MCF 10A (cell line): ENCODE measurements around the gene MYO1D. TPM values are rescaled to one million over a fixed set of nuclear protein-coding genes. Genes with fewer than 3 reads are reported as not detected.

Experiments used
- BruUV-seq: library from RNA; stranded (reverse); fragments of 400-500 nt; replicated peaks from 2 replicates; lab custom pipeline; 2021; lab: Mats Ljungman, UMichigan
- CTCF ChIA-PET: fragments of 300-600 bp; sonication (Branson Sonifier 250); formaldehyde crosslinking; extraction: SDS; loops from one replicate; lab custom pipeline; 2021; ENCODE audit warnings: antibody characterized with exemption, inconsistent platforms; lab: Yijun Ruan, JAX
- POLR2A ChIA-PET: fragments of 300-600, 350-650 bp; sonication (Branson Sonifier 250); formaldehyde crosslinking; extraction: SDS; loops from one replicate; lab custom pipeline; 2020; ENCODE audit warnings: antibody characterized with exemption, inconsistent platforms; lab: Yijun Ruan, JAX
- DNase-seq: peaks from one replicate; pipeline ENCODE4 v3.0.0-alpha.2; 2018; ENCODE audit not compliant: unreplicated experiment
- H3K27ac Mint-ChIP-seq: one replicate; pipeline ENCODE4 v1.8.0; 2022; ENCODE audit warnings: mild to moderate bottlenecking, low read depth, mixed read lengths; ENCODE audit not compliant: unreplicated experiment
- H3K27me3 Mint-ChIP-seq: one replicate; pipeline ENCODE4 v1.8.0; 2022; ENCODE audit warnings: mixed read lengths; ENCODE audit not compliant: insufficient read depth, unreplicated experiment
- H3K36me3 Mint-ChIP-seq: one replicate; pipeline ENCODE4 v1.8.0; 2022; ENCODE audit warnings: mild to moderate bottlenecking, moderate library complexity, mixed read lengths; ENCODE audit not compliant: insufficient read depth, unreplicated experiment
- H3K4me1 Mint-ChIP-seq: one replicate; pipeline ENCODE4 v1.8.0; 2022; ENCODE audit warnings: mixed read lengths; ENCODE audit not compliant: insufficient read depth, unreplicated experiment
- H3K4me3 Mint-ChIP-seq: one replicate; pipeline ENCODE4 v1.8.0; 2022; ENCODE audit warnings: mild to moderate bottlenecking, moderate library complexity, mixed read lengths; ENCODE audit not compliant: unreplicated experiment
- H3K9me3 Mint-ChIP-seq: one replicate; pipeline ENCODE4 v1.8.0; 2022; ENCODE audit warnings: mixed read lengths; ENCODE audit not compliant: unreplicated experiment
- intact Hi-C: fragments of 100-400 bp; cut with micrococcal nuclease; formaldehyde crosslinking; loops from 2 replicates; pipeline ENCODE4 v1.14.1; 2022
- total RNA-seq: library from RNA; stranded (reverse); gene quantifications from 2 replicates; pipeline ENCODE4 v1.2.3, GENCODE V29; 2022
- TF ChIP-seq, protein P1 (sequence below): fragments of 200-600 bp; IDR thresholded peaks from one replicate; pipeline ENCODE4 v1.8.0; 2022; ENCODE audit warnings: antibody characterized with exemption, mild to moderate bottlenecking; ENCODE audit not compliant: unreplicated experiment

The MYO1D gene
- total RNA-seq, 1 experiment from 2014 or later, result 30.5 TPM

- ChIA-PET POLR2A (no interaction called here), CTCF (no interaction called here)
- Mint-ChIP-seq H3K4me3 (no peak overlapping the region), H3K27ac (no peak overlapping the region), H3K27me3 (no peaks in the 10 kb centered on the region), H3K4me1 (no peaks in the 10 kb centered on the region), H3K36me3 (peaks cover 14% of the 10 kb centered on the region), H3K9me3 (no peaks in the 10 kb centered on the region)
- DNase-seq, result no peak
- intact Hi-C loops, result no loop called here
- BruUV-seq, result no TSS peak
- TF ChIP-seq, protein P1, sequence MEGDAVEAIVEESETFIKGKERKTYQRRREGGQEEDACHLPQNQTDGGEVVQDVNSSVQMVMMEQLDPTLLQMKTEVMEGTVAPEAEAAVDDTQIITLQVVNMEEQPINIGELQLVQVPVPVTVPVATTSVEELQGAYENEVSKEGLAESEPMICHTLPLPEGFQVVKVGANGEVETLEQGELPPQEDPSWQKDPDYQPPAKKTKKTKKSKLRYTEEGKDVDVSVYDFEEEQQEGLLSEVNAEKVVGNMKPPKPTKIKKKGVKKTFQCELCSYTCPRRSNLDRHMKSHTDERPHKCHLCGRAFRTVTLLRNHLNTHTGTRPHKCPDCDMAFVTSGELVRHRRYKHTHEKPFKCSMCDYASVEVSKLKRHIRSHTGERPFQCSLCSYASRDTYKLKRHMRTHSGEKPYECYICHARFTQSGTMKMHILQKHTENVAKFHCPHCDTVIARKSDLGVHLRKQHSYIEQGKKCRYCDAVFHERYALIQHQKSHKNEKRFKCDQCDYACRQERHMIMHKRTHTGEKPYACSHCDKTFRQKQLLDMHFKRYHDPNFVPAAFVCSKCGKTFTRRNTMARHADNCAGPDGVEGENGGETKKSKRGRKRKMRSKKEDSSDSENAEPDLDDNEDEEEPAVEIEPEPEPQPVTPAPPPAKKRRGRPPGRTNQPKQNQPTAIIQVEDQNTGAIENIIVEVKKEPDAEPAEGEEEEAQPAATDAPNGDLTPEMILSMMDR, result no peak
Measured at GRCh38 chr17:32709562-32709961, 167.4 kb downstream of the MYO1D start.

DNA sequence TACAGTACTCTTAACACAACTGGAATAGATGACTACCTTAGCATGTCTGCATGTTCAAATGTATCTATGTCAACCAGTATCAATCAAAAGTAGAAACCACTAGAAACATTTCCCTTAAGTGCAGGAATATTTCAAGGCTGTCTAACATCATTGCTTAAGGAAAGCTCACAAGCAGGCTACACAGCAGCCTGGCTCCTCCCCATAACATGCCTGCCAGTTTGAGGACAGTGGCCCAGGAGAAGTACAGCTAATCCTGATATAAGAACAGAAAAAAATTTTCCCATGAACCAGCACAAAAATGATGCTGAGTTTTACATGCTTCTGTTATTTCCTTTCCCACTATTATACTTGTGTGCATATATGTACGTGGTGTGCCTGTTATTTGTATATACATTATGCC is 175.1 kb downstream of the MYO1D start:
- Mint-ChIP-seq H3K4me1 (no peaks in the 10 kb centered on the region), H3K27ac (no peak overlapping the region), H3K9me3 (no peaks in the 10 kb centered on the region), H3K27me3 (no peaks in the 10 kb centered on the region), H3K4me3 (no peak overlapping the region), H3K36me3 (peaks cover 6% of the 10 kb centered on the region)
- no peak for DNase-seq
- ChIA-PET CTCF (interaction anchor here (0.6 kb wide), 1 partner anchor 9 kb away, joined by 3 read pairs; no protein-coding TSS in a partner anchor), POLR2A (no interaction called here)
- intact Hi-C loops, result no loop called here
- TF ChIP-seq, protein P1, result no peak
- BruUV-seq, result no TSS peak

DNA sequence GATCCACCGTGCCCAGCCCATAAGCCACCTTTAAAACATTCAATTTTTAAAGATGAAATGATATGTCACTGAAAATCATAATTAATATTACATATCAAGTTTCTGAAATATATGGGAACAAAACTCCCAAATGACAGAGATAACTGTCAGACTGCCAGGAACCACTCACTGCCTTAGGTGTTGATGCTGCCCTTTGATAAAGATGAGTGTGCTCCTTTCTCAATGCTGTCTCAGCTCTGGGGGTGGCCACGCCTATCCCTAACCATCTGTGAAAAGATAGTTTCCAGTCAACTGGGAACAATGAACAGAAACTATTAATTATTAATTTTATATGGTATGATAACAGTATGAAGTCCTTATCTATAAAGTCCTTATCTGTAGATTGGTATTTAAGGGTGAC is 177.7 kb downstream of the MYO1D start:
- H3K27ac Mint-ChIP-seq, result no peak overlapping the region
- H3K4me3 Mint-ChIP-seq, result no peak overlapping the region
- intact Hi-C loops, result no loop called here
- no peaks in the 10 kb centered on the region for H3K9me3 Mint-ChIP-seq
- no TSS peak for BruUV-seq
- CTCF ChIA-PET, result no interaction called here
- H3K27me3 Mint-ChIP-seq, result no peaks in the 10 kb centered on the region
- POLR2A ChIA-PET, result no interaction called here
- no peaks in the 10 kb centered on the region for H3K36me3 Mint-ChIP-seq
- TF ChIP-seq, protein P1, result no peak
- no peaks in the 10 kb centered on the region for H3K4me1 Mint-ChIP-seq
- no peak for DNase-seq

DNA sequence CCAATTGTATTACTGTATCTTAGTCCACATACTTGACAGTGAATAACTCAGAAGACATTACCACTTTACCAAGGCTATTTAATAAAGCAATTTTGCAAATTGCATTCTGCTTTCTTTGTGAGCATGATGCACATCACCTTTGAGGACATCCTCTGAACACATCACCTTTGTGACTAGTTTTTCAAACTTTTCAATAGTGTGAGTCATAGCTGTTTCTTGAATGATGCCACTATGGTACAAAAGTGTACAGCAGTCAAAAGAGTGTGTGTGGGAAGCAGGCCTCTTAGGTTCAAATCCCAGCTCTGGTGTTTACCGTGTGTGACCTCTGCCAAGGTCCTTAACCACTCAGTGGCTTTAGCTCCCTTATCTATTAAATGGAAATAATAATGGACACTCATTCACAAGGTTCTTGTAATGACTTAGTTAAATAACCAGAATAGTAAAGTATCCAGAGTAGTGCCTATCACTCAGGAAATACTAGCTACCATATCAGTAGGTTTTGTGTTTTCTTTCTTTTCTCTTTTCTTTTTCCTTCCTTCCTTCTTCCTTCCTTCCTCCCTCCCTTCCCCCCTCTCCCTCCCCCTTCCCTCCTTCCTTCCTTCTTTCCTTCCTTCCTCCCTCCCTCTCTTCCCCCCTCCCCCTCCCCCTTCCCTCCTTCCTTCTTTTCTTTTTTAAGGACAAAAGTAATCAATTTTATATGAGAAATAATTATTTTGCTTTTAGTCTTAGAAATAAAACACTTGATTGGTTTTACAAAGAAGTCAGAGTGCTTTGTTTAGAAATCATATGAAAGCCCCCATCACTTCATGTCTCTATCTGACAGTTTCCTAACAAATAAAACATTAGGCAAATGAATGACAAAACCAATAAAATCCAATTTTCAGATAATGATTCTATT is 178.9 kb downstream of the MYO1D start:
- intact Hi-C loops, result no loop called here
- DNase-seq, result no peak
- H3K36me3 Mint-ChIP-seq, result no peaks in the 10 kb centered on the region
- POLR2A ChIA-PET, result interaction anchor here (0.6 kb wide), 1 partner anchor 30 kb away, joined by 3 read pairs; no protein-coding TSS in a partner anchor
- no peak overlapping the region for H3K27ac Mint-ChIP-seq
- no TSS peak for BruUV-seq
- CTCF ChIA-PET, result interaction anchor here (0.6 to 1.7 kb wide), 4 partner anchors 35 to 1053 kb away, joined by 3 to 6 read pairs (median 4); no protein-coding TSS in a partner anchor
- H3K9me3 Mint-ChIP-seq, result no peaks in the 10 kb centered on the region
- H3K4me3 Mint-ChIP-seq, result no peak overlapping the region
- TF ChIP-seq, protein P1, result no peak
- H3K27me3 Mint-ChIP-seq, result no peaks in the 10 kb centered on the region
- no peaks in the 10 kb centered on the region for H3K4me1 Mint-ChIP-seq
